HG03039 (cell line): ENCODE results near the gene ADAMTS4.
A peak's percentile ranks its signal among the peaks of the same experiment; 100 is the strongest.

Experiments used
- ATAC-seq: cut with Tn5 transposase; IDR thresholded peaks from one replicate; pipeline ENCODE4 v1.9.1; 2021; ENCODE audit warnings: mild to moderate bottlenecking, moderate library complexity; ENCODE audit not compliant: unreplicated experiment

Gene ADAMTS4

DNA sequence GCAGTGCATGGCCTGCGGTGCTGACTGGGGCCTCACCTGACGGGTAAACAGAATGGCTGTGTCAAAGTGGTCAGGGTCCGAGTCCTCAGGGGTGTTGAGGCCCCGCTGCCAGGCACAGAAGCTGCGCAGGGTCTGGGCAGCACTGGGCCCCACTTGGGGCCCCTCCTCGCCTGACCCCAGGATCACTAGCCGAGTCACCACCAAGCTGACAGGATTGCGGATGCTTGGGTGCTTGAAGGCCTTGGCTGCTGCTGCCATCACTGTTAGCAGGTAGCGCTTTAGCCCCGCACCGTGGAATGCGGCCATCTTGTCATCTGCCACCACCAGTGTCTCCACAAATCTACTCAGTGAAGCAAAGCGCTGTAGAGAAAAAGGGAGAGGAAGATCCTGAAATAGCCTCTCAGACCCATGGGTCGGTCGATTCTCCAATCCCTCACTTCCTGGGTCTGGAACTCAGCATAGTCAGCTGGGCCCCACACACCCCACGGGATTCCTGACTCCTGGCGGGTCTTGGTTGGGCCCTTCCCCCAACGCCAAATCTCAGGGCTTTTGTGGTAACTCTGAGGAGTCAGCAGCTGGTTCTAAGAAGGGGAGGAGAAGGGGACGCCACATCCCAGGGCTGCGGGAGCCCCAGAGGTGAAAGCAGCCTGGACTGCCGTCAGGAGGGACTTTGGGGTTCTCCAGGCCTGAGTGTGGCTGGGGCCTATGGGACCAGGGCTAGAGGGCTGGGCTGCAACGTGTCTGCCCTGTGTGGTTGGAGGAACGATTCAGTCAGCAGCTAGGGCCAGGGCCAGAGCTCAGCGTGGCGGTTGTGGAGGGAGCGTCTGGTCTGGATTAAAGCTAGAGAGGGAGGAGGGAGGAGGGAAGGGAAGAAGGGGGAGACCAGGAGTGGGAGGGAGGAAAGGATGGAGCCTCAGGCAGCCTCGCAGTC lies 2.1 kb downstream of the ADAMTS4 start:
- no peak for ATAC-seq

DNA sequence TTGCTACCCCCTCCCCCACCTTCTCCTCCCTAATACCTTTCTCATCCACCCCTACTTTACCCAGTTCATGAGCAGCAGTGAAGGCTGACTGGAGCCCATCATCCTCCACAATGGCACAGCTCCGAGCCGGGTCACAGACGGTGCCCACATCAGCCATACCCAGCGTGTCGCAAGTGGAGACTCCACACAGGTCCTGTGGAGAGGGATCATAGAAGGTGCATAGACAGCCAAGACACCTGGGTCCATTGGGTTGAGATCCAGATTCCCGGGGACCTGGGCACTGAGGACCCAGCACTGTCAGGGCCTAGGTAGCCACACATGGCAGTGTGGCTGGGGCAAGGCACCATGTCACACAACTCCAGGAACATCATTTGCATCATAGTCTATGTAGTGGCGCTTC lies 2.7 kb downstream of the ADAMTS4 start:
- ATAC-seq = no peak

DNA sequence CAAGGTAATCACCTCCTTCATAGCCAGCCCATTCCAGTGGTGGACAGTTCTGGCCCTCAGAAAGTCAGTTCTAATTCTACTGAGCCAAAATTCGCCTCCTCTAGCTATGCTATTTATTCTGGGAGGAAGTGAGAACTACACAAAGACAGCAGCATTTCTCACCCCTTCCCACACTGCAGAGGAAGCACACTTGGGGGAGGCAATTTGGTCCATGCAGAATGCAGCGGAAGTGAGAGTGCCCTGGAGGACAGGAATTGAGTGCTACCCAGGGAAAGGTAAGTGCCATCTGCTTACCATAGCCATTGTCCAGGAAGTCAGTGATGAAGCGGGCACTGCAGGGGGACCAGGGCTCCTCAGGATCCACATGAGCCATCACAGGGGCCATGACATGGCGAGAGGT lies 3.7 kb downstream of the ADAMTS4 start:
- ATAC-seq = no peak

DNA sequence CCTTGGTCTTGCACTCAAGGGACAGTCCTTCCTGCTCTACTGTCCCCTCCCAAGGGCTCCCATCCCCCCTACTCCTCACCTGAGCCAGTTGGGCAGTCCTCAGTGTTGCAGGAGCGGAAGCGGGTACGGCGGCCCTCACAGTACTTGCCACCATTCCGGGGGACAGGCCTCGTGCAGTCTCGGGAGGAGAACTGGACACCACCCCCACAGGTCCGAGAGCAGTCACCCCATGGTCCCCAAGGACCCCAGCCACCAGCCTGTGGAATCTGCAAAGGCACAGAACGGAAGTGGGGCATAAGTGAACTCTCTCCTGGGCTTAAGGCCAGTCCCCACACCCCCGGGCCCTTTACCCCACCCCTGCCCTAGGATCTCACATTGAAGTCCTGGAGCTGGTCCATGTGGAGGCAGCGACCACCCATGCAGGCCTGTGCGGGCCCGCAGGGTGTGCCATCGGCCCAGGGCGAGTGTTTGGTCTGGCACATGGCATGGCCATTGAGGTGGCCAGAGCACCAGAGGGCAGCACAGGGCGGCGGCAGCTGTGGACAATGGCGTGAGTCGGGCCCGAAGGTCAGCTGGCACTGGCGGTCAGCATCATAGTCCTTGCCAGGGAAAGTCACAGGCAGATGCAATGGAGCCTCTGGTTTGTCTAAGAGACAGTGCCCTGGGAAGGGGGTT lies 5.2 kb downstream of the ADAMTS4 start:
- ATAC-seq = no peak

DNA sequence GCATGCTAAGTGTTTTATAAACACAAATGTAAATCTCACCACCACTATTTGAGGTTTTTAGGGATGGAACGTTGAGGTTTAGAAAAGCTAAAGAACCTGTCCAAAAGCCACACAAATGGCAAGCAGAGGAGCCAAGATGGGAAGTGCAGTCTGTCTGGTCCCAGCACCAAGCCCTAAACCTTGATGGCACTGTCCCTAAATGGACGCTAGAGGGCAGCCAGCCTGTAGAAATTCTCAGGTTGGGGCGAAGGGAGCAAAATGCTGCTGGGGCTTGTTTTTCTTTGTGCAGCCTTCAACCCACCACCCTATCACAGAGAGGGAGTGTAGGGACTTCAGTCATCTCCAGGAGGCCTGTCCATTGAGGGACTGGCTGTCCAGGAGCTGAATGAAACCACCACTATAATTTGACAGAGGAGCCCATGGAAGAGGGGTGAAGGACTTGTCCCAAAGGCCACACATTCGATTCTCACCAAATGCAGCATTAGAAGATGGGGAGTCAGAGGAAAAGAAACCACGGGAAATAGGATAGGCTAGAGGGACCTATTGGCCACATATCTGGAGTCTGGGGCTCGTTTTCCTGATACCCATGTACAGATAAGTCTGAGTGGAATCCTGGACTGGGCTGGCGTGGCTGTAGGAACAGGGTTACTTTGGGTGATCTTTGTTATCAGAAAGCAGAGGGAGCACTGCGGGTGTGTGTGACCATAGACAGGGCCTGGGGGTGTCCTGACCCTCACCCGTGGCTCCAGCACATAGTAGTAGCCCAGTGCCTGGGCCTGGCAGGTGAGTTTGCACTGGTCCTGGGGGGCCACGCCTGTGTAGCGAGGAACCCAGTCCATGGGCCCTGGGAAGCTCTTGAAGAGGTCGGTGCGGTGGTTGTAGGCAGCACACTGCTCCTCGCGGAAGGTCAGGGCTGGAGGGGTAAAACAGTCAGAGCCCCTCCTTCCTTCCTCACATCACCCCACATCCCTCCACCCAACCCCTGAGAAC lies 6.1 kb downstream of the ADAMTS4 start:
- peak; percentile 42 for ATAC-seq

DNA sequence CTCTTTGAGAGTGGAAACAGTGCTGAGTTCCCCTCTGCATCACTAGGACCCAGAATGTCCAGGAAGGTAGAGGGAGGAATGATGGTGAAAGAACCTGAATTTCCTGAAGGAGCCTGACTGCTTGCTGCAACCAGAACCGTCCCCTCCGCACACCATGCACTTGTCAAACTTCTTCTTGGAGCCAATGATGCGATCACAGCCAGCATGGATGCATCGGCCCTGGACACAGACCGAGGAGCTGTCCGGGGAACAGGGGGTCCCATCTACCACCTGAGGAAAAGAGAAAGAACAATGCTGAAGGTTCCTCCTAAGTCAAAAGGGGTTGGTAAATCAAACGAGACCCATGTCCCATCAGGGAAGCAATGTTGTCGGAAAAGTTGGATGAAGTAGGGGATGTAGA lies 6.9 kb downstream of the ADAMTS4 start:
- no peak for ATAC-seq

DNA sequence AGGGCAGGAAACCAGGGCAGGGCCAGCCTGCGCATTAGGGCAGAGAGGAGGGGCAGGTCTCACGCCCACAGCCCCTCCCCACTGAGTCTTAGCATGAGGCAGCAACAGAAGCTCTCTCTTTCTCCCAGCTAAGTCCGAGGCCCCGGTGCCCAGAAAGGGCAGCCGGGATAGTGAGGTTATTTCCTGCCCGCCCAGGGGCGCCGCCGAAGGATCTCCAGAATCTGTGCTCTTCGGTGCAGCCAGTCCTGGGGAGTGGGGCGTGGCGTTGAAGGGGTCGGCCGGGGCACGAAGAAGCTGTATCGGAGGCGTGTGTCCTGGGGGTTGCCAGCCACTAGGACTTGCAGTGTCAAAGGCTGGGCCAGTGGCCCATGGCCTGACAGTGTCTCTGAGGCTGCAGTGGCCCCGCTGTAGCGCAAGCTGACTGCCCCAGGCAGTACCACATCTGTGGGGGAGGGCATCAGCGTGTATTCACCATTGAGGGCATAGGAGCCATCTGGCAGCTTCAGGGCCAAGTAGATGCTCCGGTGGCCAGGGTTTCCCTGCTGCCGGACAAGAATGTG lies 7.8 kb downstream of the ADAMTS4 start:
- ATAC-seq = no peak

DNA sequence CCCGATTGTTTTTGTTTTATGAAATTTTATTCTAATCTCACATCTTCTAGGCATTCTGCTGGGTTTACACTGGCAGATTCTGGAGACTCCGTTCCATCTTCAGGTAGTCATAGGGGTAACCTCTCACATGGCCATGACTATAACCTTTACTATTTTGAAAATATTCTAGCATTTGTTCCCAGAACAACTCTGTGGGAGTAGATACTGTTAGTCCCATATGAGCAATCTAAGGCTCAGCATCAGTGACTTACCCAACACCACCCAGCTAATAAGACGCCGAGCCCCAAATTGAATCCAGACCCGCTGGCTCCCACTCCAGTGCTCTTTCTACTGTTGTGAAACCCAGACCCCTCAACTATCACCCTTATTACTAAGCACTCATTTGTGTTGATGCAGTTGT lies 9.8 kb downstream of the ADAMTS4 start:
- ATAC-seq = no peak

DNA sequence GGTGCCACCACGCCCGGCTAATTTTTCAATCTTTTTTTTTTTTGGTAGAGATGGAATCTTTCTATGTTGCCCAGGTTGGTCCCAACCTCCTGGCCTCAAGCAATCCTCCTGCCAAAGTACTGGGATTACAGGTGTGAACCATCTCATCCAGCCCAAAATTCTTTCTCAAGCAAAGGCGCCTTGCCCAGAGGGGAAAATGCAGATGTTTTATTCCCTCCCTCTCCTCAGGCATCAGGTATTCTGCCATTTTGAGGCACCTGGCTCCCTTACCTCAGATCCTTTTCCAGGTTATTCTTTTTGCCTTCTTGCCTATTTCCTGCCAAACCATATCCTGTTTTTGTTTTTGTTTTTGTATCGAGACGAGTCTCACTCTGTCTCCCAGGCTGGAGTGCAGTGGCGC lies 10.5 kb downstream of the ADAMTS4 start:
- ATAC-seq = no peak

DNA sequence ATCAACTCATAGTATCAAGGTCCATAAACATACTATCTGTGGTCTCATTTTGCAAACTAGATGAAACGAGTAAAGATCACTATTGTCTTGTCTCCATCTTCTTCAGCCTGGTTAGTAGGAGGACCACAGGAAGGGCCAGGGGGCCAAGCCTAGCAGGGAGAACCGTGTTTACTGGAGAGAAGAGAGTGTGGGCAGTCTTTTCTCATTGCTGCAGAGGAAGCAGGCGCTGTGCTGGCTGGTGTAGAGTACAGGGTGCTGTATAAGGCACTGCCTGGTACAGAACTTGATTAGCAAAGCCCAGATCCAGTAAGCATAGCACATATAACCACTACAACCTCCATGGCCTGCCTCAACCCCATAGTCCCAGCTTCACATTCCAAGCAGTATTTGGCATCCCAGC lies 11.5 kb downstream of the ADAMTS4 start:
- no peak for ATAC-seq

DNA sequence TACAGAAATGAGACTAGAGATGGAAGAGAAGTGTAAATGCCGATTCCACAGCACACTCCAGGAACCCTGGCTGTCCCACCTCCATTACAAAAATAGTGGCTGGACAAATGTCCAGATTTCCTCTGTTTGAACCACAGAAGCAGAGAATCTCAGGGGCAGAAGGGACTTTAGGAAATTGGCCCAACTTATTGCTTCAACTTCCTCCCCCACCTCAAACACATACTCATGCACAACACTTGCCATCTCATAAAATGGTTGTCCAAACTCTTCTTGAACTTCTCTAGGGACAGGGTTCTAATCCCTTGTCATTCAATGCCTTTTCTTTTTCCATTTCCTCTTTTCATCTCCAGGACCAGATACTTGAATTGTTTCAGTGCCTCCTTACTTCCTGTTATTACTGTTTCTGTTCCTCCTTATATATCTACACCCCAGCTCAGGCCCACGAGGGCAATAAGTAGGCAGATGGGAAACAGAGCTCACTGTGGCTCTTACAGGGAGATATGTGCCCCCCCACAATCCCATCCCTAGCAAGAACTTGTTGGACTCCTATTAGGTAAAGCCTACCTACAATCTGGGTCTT lies 13.0 kb downstream of the ADAMTS4 start:
- no peak for ATAC-seq

DNA sequence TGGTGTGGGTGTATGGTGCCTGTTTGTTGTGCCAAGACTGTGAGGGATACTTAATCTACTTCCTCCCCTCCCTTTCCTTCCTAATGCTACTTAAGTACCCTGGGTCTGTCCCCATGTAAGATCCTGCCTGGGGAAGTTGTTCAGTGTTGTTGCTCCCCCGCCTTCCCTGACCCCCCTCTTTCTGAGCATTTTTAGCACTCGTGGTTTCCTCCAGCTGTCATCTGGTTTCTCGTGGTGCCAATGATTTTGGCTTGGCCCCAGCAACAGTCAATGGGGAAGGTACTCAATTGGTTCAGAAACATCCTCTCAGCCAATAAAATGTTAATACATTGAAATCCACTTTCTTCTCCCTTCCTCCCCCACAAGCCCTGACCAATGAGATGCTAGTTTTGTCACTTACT lies 13.6 kb downstream of the ADAMTS4 start:
- ATAC-seq = peak; percentile 66

DNA sequence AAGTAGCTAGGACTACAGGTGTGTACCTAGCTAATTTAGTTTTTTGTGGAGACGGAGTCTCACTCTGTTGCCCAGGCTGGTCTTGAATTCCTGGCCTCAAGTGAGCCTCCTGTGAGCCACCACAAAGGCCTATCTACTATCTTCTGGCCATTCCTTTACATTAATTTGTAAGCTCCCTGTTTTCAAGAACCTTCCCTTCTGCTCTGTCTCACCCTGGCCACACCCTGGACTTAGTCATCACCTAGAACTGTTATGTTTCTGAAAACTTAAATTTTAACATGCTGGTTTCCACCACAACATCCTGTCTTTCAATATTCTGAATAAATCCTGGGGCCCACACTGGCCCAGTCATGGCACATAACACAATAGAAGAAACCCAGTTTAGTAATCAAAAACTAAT lies 16.6 kb downstream of the ADAMTS4 start:
- ATAC-seq = no peak

DNA sequence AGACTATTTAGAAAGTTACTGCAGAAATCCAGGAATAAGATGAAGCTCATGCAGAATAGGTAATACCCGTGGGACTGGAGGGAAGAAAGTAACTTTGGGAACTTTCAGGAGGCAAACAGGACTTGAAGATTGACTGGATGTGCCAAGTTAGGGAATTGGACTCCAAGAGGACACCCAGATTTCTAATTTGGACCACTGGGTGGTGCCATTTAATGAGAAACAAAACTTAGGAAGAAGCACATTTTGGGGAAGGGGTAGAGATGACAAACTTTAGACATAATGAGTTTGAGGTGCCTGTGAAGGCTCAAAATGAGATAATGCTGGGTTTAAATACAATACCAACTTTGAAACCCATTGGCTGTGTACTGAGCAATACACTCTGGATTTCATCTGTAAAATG lies 18.2 kb downstream of the ADAMTS4 start:
- ATAC-seq = no peak

DNA sequence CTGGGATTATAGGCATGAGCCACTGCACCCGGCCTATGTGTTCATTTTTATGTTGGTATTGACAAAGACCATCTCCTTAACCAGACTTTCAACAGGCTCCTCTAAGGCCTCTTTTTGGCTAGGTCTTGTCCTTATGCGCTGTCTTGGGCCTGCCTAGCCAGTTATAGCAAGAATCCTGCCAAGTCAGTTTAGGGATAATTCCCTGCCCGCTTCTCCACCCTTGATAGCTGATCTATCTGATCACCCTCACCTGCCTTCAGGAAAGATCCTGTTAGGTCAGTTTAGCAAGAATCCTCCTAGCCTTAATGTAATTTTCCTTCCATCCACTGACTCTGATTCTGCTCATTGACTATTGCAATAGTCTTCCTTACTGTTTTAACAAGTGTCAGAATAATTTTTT lies 19.2 kb downstream of the ADAMTS4 start:
- ATAC-seq = no peak

DNA sequence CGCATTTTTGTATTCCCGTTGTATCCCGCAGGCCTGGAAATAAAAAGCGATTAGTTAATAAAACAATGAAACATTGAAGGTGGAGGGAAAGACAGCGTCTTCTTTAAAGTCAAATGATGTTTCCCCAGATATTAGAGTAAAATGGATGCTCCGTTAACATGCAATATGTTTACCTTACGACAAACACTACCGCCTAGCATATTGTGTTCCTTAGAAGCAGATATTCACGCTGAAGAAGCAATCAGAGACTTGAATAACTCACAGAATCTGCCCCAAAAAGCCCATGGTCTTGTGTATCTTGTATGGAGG lies 21.0 kb downstream of the ADAMTS4 start:
- no peak for ATAC-seq

DNA sequence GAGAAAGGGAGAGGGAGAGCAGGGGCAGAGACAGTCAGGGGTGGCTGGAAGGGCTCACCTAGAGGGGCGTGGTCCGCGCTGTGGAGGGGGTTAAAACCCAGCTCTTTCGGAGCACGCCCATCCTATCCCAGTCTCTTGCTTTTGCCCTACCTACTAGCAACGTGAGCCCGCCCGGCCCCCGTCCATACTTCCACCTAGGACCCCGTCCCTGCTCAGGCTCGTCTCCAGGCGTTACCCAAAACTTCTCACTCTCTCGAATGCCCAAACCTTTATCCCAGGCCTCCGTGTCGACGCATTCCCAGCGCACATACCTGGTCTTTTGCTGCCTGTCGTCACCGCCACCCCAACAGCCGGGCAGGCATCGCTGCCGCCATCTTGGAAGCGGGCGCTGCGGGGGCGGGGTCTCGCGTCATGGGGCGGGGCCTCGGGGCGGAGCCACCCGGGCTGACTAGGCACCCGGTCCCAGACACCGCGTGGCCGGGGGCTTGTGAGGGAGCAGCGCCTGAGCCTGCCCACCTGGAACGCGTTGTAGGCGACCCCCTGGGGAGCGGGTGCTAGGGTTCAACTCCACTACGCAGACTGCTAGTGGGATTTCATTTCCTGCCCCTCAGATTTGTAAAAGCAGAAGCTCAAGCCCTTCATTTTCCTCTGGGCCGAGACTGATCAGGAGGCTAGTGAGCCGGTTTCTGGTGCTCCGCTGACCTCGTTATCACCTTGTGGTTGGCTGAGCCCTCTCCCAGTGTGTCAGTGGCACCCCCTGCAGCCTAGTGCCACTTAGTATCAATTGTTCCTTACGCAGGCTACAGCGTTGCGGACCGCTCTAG lies 21.5 kb downstream of the ADAMTS4 start, which contains the start of gene B4GALT3:
B4GALT3 (minus strand) TSS at position 396 of the 824 bp plus-strand sequence. CDS start 1,447 bp downstream, outside the sequence.
- peak; percentile 80 for ATAC-seq

DNA sequence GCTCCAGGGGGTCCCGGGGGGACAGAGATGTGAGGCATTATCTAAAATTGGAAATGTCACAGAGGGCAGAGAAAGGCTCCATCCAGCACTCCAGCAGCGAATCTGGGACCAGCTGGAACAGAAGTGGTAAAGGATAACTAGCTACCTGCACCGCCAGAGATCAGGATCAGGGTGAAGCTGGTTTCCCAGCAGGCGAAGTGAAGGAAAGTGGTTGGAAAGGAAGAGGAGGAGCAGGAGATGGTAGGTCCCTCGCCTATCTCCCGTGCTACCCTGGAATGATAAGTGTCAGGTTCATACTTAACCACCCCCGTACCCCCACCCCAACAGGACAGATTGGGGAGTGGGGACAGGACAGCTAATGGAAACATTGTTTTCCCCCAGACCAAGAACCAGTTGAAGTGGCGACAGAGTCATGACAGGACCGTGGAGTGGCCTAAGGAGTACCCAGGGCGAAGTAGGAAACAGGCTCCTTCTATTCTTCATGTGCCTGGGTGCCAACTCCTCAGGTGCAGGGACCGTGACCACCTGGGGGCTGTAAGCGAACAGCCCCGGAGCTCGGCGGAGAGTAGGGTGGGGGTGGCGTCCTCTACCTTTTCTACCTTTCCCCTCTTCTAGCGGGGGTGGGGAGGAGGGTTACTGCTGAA lies 22.3 kb downstream of the ADAMTS4 start:
- no peak for ATAC-seq

DNA sequence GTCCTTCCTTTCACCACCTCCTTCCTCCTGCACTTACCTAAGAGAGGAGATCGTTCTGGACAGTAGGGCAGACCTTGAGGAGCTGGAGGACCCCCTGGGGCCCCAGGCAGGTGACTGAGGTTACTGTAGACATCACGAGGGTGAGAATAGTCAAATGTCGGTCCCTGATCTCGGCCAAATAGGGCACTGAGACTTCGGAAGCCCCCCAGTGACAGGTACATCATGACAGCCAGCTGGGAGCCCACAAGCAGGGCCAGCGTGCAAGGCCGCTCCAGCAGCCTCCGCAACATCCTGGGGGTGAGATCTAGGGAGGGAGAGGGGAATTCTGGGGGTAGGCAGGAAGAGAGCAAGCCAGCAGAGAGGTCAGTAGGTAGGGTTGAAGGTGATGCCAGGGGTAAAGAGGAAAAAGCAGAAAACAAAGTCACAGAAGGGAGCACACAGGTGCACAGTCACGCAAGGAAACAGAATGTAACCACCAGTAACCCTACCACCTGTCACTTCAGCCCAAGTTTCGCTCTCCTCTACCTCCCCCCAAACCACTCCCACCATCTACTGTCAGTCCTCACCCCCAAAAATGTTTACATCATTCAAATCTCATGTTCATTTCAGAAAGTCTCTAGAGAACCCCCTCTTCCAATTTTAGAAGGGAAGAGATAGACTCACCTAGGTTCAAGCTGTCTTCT lies 22.9 kb downstream of the ADAMTS4 start:
- ATAC-seq = no peak
